Natural killer cell (primary cell): ENCODE measurements around the gene MTREX. TPM values are rescaled to one million over a fixed set of nuclear protein-coding genes. Genes with fewer than 3 reads are reported as not detected.

Experiments used
- ATAC-seq, 3 donors: fragments of 150-1000 bp in 2 of 3; fragments of 200-7000 bp in 1 of 3; cut with Tn5 transposase; 1 replicate in 1 of 3; 2 replicates in 2 of 3; pipeline ENCODE4 v1.10.0; 2021; ENCODE audit warnings: mild to moderate bottlenecking in 2 of 3, moderate library complexity in 2 of 3
- DNase-seq, 2 donors: peaks; one replicate each; pipeline versions ENCODE4 v3.0.0 to v3.0.0-alpha.2; 2013 to 2021; ENCODE audit warnings: mixed read lengths in 1 of 2
- H3K27ac ChIP-seq: one replicate; pipeline ENCODE4 v1.5.1; 2013; ENCODE audit warnings: mild to moderate bottlenecking, low read length
- H3K27me3 ChIP-seq: one replicate; pipeline ENCODE4 v1.6.1; 2013; ENCODE audit warnings: low read length; ENCODE audit not compliant: control insufficient read depth, insufficient read depth
- H3K36me3 ChIP-seq: one replicate; pipeline ENCODE4 v1.6.1; 2013; ENCODE audit warnings: low read length; ENCODE audit not compliant: control insufficient read depth, insufficient read depth
- H3K4me1 ChIP-seq: one replicate; pipeline ENCODE4 v1.6.1; 2013; ENCODE audit warnings: low read length; ENCODE audit not compliant: control insufficient read depth, insufficient read depth
- H3K4me3 ChIP-seq: one replicate; pipeline ENCODE4 v1.5.1; 2013; ENCODE audit warnings: low read length
- H3K9me3 ChIP-seq: one replicate; pipeline ENCODE4 v1.6.1; 2013; ENCODE audit warnings: low read length; ENCODE audit not compliant: control insufficient read depth, insufficient read depth
- H3K27ac Mint-ChIP-seq, 2 donors: one replicate each; pipeline ENCODE4 v1.8.0; 2022; ENCODE audit warnings: mild to moderate bottlenecking in 2 of 2, mixed read lengths in 2 of 2, moderate library complexity in 1 of 2
- H3K27me3 Mint-ChIP-seq, 2 donors: one replicate each; pipeline ENCODE4 v1.8.0; 2022; ENCODE audit warnings: low read depth in 2 of 2, mixed read lengths in 2 of 2
- H3K36me3 Mint-ChIP-seq: one replicate; pipeline ENCODE4 v1.8.0; 2022; ENCODE audit warnings: mixed read lengths
- H3K4me1 Mint-ChIP-seq, 2 donors: one replicate each; pipeline ENCODE4 v1.8.0; 2022; ENCODE audit warnings: mixed read lengths in 2 of 2
- H3K4me3 Mint-ChIP-seq: one replicate; pipeline ENCODE4 v1.8.0; 2022; ENCODE audit warnings: mild to moderate bottlenecking, moderate library complexity, mixed read lengths
- H3K9me3 Mint-ChIP-seq, 2 donors: one replicate each; pipeline ENCODE4 v1.8.0; 2022; ENCODE audit warnings: mixed read lengths in 2 of 2
- WGBS: methylation state at CpG from one replicate; pipeline ENCODE4 v1.1.7; 2013; ENCODE audit warnings: missing lambda C conversion rate; ENCODE audit not compliant: insufficient coverage; 5-methylcytosine and 5-hydroxymethylcytosine counted together
- intact Hi-C: fragments of 100-400 bp; cut with micrococcal nuclease; formaldehyde crosslinking; loops from one replicate; pipeline ENCODE4 v1.14.2; 2022
- total RNA-seq, 4 donors: library from RNA; stranded (reverse); fragments of 120-200 nt in 1 of 4; gene quantifications; one replicate each; pipeline versions ENCODE4 v1.2.3 to v1.2.4, GENCODE V29; 2013 to 2022
- TF ChIP-seq, protein P1 (sequence below): fragments of 200-600 bp; IDR thresholded peaks from one replicate; pipeline ENCODE4 v1.8.0; 2022; ENCODE audit warnings: antibody characterized with exemption

MTREX gene
- total RNA-seq, 3 donors from 2014 or later (not counting 1 experiment from before 2014, with no cell fraction given): 64.5 to 82.2 (median 77.6) TPM

- no peak overlapping the region for H3K27ac Mint-ChIP-seq
- Histone ChIP-seq H3K36me3 (peaks cover 48% of the 10 kb centered on the region), H3K4me1 (no peaks in the 10 kb centered on the region), H3K27me3 (no peaks in the 10 kb centered on the region), H3K4me3 (no peak overlapping the region), H3K9me3 (no peaks in the 10 kb centered on the region), H3K27ac (no peak overlapping the region)
- H3K9me3 Mint-ChIP-seq: no peaks in the 10 kb centered on the region
- no CpG with 5 or more reads among the region's 2 CpGs for WGBS
- H3K4me1 Mint-ChIP-seq: peaks cover 0 to 6% of the 10 kb centered on the region in 2 donors
- TF ChIP-seq, protein P1, sequence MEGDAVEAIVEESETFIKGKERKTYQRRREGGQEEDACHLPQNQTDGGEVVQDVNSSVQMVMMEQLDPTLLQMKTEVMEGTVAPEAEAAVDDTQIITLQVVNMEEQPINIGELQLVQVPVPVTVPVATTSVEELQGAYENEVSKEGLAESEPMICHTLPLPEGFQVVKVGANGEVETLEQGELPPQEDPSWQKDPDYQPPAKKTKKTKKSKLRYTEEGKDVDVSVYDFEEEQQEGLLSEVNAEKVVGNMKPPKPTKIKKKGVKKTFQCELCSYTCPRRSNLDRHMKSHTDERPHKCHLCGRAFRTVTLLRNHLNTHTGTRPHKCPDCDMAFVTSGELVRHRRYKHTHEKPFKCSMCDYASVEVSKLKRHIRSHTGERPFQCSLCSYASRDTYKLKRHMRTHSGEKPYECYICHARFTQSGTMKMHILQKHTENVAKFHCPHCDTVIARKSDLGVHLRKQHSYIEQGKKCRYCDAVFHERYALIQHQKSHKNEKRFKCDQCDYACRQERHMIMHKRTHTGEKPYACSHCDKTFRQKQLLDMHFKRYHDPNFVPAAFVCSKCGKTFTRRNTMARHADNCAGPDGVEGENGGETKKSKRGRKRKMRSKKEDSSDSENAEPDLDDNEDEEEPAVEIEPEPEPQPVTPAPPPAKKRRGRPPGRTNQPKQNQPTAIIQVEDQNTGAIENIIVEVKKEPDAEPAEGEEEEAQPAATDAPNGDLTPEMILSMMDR: no peak
- no peak overlapping the region for H3K4me3 Mint-ChIP-seq
- H3K36me3 Mint-ChIP-seq: peaks cover 11% of the 10 kb centered on the region
- DNase-seq (no peak), ATAC-seq (no peak)
- intact Hi-C loops: no loop called here
- H3K27me3 Mint-ChIP-seq: no peaks in the 10 kb centered on the region
Observed at GRCh38 chr5:55360190-55360589, 52.4 kb downstream of the MTREX start.

GRCh38 chr5:55363856-55364255 lies 56.1 kb downstream of the MTREX start:
- Mint-ChIP-seq H3K36me3 (peaks cover 18% of the 10 kb centered on the region), H3K27ac (no peak overlapping the region)
- H3K36me3 ChIP-seq: peaks cover 40% of the 10 kb centered on the region

DNA sequence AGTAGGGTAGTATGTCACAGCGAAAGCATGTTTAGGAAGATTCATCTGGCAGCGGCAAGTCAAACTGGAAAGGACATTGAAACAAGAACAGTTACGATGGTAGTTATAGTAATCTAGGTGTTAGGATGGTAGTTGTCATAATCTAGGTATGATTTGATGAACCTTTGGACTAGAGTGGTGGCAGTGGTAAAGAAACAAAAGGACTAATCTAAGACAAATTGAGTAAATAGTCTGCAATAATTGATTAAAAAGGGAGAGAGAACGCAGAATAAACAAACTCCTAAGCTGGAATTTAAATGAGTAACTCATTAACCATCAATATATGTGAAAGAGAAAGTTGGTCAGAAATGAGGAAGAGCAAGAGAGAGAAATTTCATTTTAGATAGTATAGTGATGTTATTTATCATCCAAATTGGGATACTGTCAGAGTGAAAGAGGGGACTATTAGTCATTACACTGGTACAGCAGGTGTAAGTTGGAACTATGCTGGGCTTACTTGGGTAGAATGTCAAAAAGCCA lies 56.8 kb downstream of the MTREX start:
- Histone ChIP-seq H3K27me3 (no peaks in the 10 kb centered on the region), H3K36me3 (peaks cover 37% of the 10 kb centered on the region), H3K4me1 (no peaks in the 10 kb centered on the region), H3K27ac (no peak overlapping the region), H3K4me3 (no peak overlapping the region), H3K9me3 (no peaks in the 10 kb centered on the region)
- ATAC-seq (no peak), DNase-seq (no peak)
- H3K9me3 Mint-ChIP-seq: no peaks in the 10 kb centered on the region
- H3K36me3 Mint-ChIP-seq: peaks cover 14% of the 10 kb centered on the region
- WGBS: 79% methylated on average over 3 of the region's 4 CpGs
- H3K27ac Mint-ChIP-seq: no peak overlapping the region
- no peaks in the 10 kb centered on the region for H3K4me1 Mint-ChIP-seq
- TF ChIP-seq, protein P1: no peak
- H3K4me3 Mint-ChIP-seq: no peak overlapping the region
- H3K27me3 Mint-ChIP-seq: no peaks in the 10 kb centered on the region
- intact Hi-C loops: no loop called here

More at GRCh38 chr5:55363856-55364255, 56.1 kb downstream of the MTREX start:
- H3K4me1 Mint-ChIP-seq: no peaks in the 10 kb centered on the region
- Histone ChIP-seq H3K9me3 (no peaks in the 10 kb centered on the region), H3K4me3 (no peak overlapping the region), H3K27me3 (no peaks in the 10 kb centered on the region), H3K27ac (no peak overlapping the region), H3K4me1 (no peaks in the 10 kb centered on the region)
- 90% methylated on average over 2 of the region's 3 CpGs for WGBS
- no peaks in the 10 kb centered on the region for H3K27me3 Mint-ChIP-seq
- H3K9me3 Mint-ChIP-seq: no peaks in the 10 kb centered on the region
- TF ChIP-seq, protein P1: no peak
- no peak for ATAC-seq
- intact Hi-C loops: no loop called here
- DNase-seq: no peak
- H3K4me3 Mint-ChIP-seq: no peak overlapping the region

DNA sequence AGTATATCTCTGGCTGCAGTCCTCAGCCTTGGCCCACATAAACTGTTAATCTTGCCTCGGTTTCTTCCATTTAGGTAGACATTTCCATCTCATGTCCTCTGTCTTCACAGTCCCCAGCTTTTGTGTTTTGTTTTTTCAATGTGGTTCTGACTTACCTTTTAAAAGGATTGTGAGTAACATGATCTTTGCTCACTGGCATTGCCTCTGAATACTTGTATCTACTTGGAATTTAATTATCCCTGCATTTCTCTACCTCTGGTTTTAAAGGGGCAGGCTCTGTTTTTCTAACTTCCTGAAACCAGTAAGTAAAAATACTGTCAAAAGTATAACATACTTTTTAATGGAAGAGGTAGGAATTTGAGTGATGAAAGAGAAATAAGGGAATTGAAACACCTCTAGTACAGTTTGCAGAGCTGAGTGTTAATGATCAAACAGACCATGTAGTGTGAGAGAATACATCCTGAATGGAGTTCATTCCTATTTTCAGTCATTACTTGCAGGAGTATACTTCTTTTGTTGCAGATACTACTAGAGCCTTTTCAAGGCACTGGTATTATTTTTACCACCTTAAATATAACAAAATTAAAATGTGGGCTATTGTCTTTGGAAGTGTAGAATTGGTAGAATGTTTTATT lies 62.6 kb downstream of the MTREX start:
- Mint-ChIP-seq H3K27me3 (no peaks in the 10 kb centered on the region), H3K4me3 (no peak overlapping the region), H3K27ac (peak overlapping the region in 1 of 2 donors; percentile 17), H3K9me3 (no peaks in the 10 kb centered on the region), H3K4me1 (peaks cover 5 to 7% of the 10 kb centered on the region in 2 donors), H3K36me3 (peaks cover 31% of the 10 kb centered on the region)
- intact Hi-C loops: no loop called here
- no peak for DNase-seq
- Histone ChIP-seq H3K27ac (no peak overlapping the region), H3K27me3 (no peaks in the 10 kb centered on the region), H3K9me3 (no peaks in the 10 kb centered on the region), H3K4me3 (no peak overlapping the region), H3K4me1 (no peaks in the 10 kb centered on the region), H3K36me3 (peaks cover 47% of the 10 kb centered on the region)
- 100% methylated on average over 1 of the region's 1 CpG for WGBS
- TF ChIP-seq, protein P1: no peak
- no peak for ATAC-seq
